Common myeloid progenitor, CD34-positive (primary cell): ENCODE measurements around the gene MCUR1.
"Not testable (repeated sequence)": the region's sequence is repeated elsewhere in the genome, so short reads cannot be mapped to it uniquely, and the experiment has no call there.

Source experiments
- CTCF ChIA-PET: fragments of 350-600 bp; sonication (Branson Sonifier 250); formaldehyde crosslinking; loops from one replicate; lab custom pipeline; 2021; ENCODE audit warnings: antibody characterized with exemption; lab: Charles Lee
- POLR2A ChIA-PET: fragments of 350-600 bp; sonication (Branson Sonifier 250); formaldehyde crosslinking; loops from one replicate; lab custom pipeline; 2021; ENCODE audit warnings: antibody characterized with exemption; lab: Charles Lee
- DNase-seq, 3 donors: peaks; one replicate each; pipeline versions ENCODE4 v3.0.0 to v3.0.0-alpha.2; 2013
- H3K27ac ChIP-seq, 2 experiments: 1 replicate in 1 of 2; 2 replicates in 1 of 2; pipeline ENCODE4 v1.7.0; 2013; ENCODE audit warnings: inconsistent platforms in 2 of 2, low read length in 2 of 2, mild to moderate bottlenecking in 2 of 2, low read depth in 1 of 2, moderate library complexity in 1 of 2; ENCODE audit not compliant: severe bottlenecking in 2 of 2, insufficient read depth in 1 of 2, poor library complexity in 1 of 2
- H3K27me3 ChIP-seq, 5 experiments: replicated peaks in 2 of 5; 1 replicate in 3 of 5; 2 replicates in 2 of 5; pipeline versions ENCODE4 v1.6.1 to v1.7.0; 2013; ENCODE audit warnings: low read length in 4 of 5, mild to moderate bottlenecking in 2 of 5, moderate library complexity in 2 of 5, inconsistent platforms in 1 of 5; ENCODE audit not compliant: insufficient read depth in 5 of 5, control insufficient read depth in 4 of 5
- H3K36me3 ChIP-seq, 4 experiments: 1 replicate in 2 of 4; 2 replicates in 2 of 4; pipeline versions ENCODE4 v1.6.1 to v1.7.0; 2013; ENCODE audit warnings: low read length in 3 of 4, control low read depth in 1 of 4, mild to moderate bottlenecking in 1 of 4; ENCODE audit not compliant: control insufficient read depth in 4 of 4, insufficient read depth in 4 of 4
- H3K4me1 ChIP-seq, 4 experiments: 1 replicate in 3 of 4; 2 replicates in 1 of 4; pipeline versions ENCODE4 v1.6.1 to v1.7.1; 2013; ENCODE audit warnings: low read length in 3 of 4, mild to moderate bottlenecking in 3 of 4, control low read depth in 1 of 4, inconsistent platforms in 1 of 4, moderate library complexity in 1 of 4; ENCODE audit not compliant: control insufficient read depth in 4 of 4, insufficient read depth in 4 of 4; ENCODE audit errors: control extremely low read depth in 1 of 4
- H3K4me3 ChIP-seq, 7 experiments: 1 replicate in 4 of 7; 2 replicates in 3 of 7; pipeline versions ENCODE4 v1.5.1 to v1.7.0; 2013; ENCODE audit warnings: mild to moderate bottlenecking in 7 of 7, low read length in 6 of 7, moderate library complexity in 6 of 7, inconsistent platforms in 2 of 7, low read depth in 2 of 7, control low read depth in 1 of 7; ENCODE audit not compliant: insufficient read depth in 4 of 7, control insufficient read depth in 1 of 7; ENCODE audit errors: extremely low read depth in 1 of 7
- H3K9me3 ChIP-seq, 5 experiments: 1 replicate in 4 of 5; 2 replicates in 1 of 5; pipeline versions ENCODE4 v1.6.1 to v1.7.1; 2013; ENCODE audit warnings: low read length in 4 of 5, mild to moderate bottlenecking in 2 of 5, inconsistent platforms in 1 of 5, low read depth in 1 of 5, moderate library complexity in 1 of 5; ENCODE audit not compliant: control insufficient read depth in 4 of 5, insufficient read depth in 2 of 5; ENCODE audit errors: control extremely low read depth in 1 of 5
- WGBS: methylation state at CpG from one replicate; pipeline ENCODE4 v1.1.5; 2013; ENCODE audit not compliant: insufficient coverage; 5-methylcytosine and 5-hydroxymethylcytosine counted together

Gene MCUR1

DNA sequence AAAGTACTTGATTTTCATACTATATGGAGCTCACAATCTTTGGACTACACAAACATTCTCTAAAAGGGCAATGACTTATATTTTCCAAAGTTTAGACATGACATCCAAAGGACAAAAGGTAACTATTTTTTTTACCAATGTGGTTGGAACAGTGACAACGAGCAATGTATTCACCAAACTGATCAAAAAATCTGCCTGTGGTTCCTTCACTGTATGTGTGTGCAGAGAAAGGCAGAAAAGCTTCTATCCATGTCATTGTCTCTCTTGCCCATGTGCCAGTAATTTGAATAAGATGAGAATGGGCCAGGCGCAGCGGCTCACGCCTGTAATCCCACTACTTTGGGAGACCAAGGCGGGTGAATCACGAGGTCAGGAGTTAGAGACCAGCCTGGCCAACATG lies 25.5 kb downstream of the MCUR1 start:
- H3K9me3 ChIP-seq = no peaks in the 10 kb centered on the region
- no peaks in the 10 kb centered on the region for H3K27me3 ChIP-seq
- ChIA-PET POLR2A (no interaction called here), CTCF (interaction anchor here (0.9 kb wide), 1 partner anchor 213 kb away, joined by 3 read pairs; no protein-coding TSS in a partner anchor)
- no peak overlapping the region for H3K27ac ChIP-seq
- H3K36me3 ChIP-seq = peaks cover 7 to 36% (median 22%) of the 10 kb centered on the region in 4 experiments
- no peak overlapping the region for H3K4me3 ChIP-seq
- peaks cover 0 to 4% (median 0%) of the 10 kb centered on the region in 4 experiments for H3K4me1 ChIP-seq
- WGBS = 90% methylated on average over 1 of the region's 6 CpGs
- DNase-seq = no peak

DNA sequence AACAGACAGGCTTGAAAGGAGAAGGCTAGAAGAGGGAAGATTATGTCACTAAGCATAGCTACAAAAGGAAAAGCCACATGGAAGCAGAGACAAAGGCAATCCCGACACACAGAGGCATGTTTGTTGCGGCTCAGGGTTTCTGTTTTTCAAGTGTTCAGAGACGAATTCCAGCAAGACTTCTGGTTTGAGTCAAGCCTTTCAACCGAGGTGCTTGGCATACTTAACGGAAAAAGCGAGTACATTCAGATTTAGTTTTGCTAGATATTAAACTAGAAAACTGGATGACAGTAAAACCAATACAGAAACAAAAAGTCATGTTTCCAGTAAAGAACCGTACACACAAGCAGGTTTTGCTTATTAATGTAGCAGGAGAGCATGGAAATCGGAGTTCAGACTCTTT lies 27.2 kb downstream of the MCUR1 start:
- ChIA-PET POLR2A (no interaction called here), CTCF (no interaction called here)
- Histone ChIP-seq H3K4me3 (no peak overlapping the region), H3K27me3 (no peaks in the 10 kb centered on the region), H3K9me3 (no peaks in the 10 kb centered on the region), H3K36me3 (peaks cover 3 to 27% (median 17%) of the 10 kb centered on the region in 4 experiments), H3K27ac (no peak overlapping the region), H3K4me1 (peaks cover 0 to 2% (median 0%) of the 10 kb centered on the region in 4 experiments)
- DNase-seq = no peak
- WGBS = 97% methylated on average over 6 of the region's 8 CpGs

DNA sequence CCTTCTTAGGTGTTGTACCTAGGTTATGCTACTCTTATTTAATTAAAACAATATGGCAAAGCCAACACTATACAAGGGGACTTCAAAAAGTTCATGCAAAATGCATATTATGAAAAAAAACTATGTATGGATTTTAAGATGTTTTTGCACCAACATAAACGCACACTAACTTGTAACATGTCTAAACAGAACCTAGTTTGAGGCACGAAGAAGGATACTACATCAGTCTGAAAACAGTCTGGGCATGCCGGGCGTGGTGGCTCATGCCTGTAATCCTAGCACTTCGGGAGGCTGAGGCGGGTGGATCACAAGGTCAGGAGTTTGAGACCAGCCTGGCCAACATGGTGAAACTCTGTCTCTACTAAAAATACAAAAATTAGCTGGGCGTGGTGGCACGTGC lies 34.2 kb downstream of the MCUR1 start:
- DNase-seq, H3K4me1 ChIP-seq, H3K36me3 ChIP-seq, H3K9me3 ChIP-seq, H3K4me3 ChIP-seq, POLR2A ChIA-PET, H3K27ac ChIP-seq, H3K27me3 ChIP-seq: not testable (repeated sequence)
- WGBS = 100% methylated on average over 3 of the region's 8 CpGs
- CTCF ChIA-PET = interaction anchor here (1.2 kb wide), 1 partner anchor 14 kb away, joined by 3 read pairs; no protein-coding TSS in a partner anchor

DNA sequence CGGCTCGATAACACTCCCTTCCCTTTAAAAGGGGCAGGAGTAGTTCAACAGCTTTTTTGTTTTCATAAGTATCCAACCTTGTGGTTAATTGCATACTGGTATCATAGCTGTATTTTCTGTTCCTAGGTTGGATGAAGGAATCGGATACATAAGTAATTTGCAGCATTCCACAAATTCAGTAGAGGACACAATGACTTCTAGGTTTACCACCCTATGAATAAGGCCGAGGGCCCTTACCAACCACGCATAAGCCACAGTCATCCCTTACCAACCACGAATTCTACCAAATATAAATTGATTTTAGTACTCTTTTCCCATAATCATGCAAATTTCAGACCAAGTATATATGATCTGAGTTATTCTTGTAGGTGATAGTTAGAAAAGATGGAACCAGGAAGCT lies 36.3 kb downstream of the MCUR1 start:
- WGBS = 100% methylated on average over 2 of the region's 6 CpGs
- no peak for DNase-seq
- no peaks in the 10 kb centered on the region for H3K27me3 ChIP-seq
- H3K36me3 ChIP-seq = peaks cover 0 to 3% (median under 1%) of the 10 kb centered on the region in 4 experiments
- H3K4me1 ChIP-seq = no peaks in the 10 kb centered on the region
- no peaks in the 10 kb centered on the region for H3K9me3 ChIP-seq
- H3K27ac ChIP-seq = no peak overlapping the region
- no peak overlapping the region for H3K4me3 ChIP-seq
- CTCF ChIA-PET = interaction anchor here (1.2 kb wide), 1 partner anchor 17 kb away, joined by 3 read pairs; no protein-coding TSS in a partner anchor
- POLR2A ChIA-PET = interaction anchor here (0.6 kb wide), 1 partner anchor 96 kb away, joined by 5 read pairs; no protein-coding TSS in a partner anchor

DNA sequence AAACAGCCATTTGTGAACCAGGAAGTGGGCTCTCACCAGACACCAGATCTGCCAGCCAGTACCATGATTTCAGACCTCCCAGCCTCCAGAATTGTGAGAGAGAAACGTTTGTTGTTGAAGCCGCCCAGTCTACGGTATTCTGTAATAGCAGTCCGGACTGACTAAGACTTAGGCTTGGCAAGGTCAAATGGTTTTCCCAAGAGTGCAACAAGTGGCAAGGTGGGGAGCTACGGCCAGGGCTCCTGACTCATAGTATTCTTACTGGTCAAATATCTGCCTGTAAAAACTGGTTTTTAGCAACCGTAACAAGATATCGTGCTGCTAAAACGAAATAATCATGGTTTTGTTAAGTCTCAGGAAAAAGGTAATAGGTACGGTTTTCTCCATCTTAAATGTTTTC lies 37.8 kb downstream of the MCUR1 start:
- 92% methylated on average over 9 of the region's 9 CpGs for WGBS
- H3K4me1 ChIP-seq = no peaks in the 10 kb centered on the region
- no peak overlapping the region for H3K4me3 ChIP-seq
- H3K27me3 ChIP-seq = no peaks in the 10 kb centered on the region
- CTCF ChIA-PET = no interaction called here
- no peak for DNase-seq
- H3K27ac ChIP-seq = no peak overlapping the region
- H3K9me3 ChIP-seq = no peaks in the 10 kb centered on the region
- POLR2A ChIA-PET = no interaction called here
- H3K36me3 ChIP-seq = no peaks in the 10 kb centered on the region

DNA sequence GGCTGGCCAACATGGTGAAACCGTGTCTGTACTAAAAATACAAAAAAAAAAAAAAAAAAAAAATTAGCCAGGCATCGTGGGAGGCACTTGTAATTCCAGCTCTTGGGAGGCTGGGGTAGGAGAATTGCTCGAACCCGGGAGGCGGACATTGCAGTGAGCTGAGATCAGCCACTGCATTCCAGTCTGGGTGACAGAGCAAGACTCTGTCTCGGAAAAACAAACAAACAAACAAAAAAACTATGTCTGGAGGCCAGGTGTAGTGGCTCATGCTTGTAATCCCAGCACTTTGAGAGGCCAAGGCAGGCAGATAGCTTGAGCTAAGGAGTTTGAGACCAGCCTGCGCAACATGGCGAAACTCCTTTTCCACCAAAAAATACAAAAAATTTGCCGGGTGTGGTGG lies 38.9 kb downstream of the MCUR1 start:
- CTCF ChIA-PET = interaction anchor here (1.0 kb wide), 1 partner anchor 12 kb away, joined by 3 read pairs; no protein-coding TSS in a partner anchor
- POLR2A ChIA-PET = interaction anchor here (0.6 kb wide), 1 partner anchor 20 kb away, joined by 3 read pairs; no protein-coding TSS in a partner anchor

DNA sequence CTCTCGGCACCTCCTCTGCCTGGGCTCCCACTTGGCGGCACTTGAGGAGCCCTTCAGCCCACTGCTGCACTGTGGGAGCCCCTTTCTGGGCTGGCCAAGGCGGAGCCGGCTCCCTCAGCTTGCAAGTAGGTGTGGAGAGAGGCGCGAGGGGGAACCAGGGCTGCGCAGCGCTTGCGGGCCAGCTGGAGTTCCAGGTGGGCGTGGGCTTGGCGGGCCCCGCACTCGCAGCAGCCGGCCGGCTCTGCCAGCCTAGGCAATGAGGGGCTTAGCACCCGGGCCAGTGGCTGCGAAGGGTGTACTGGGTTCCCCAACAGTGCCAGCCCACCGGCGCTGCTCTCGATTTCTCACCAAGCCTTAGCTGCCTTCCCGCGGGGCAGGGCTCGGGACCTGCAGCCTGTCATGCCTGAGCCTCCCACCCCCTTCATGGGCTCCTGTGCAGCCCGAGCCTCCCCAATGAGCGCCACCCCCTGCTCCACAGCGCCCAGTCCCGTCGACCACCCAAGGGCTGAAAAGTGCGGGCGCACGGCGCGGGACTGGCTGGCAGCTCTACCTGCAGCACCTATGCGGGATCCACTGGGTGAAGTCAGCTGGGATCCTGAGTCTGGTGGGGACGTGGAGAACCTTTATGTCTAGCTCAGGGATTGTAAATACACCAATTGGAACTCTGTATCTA lies 41.9 kb downstream of the MCUR1 start:
- H3K27me3 ChIP-seq, H3K4me1 ChIP-seq, H3K4me3 ChIP-seq, H3K36me3 ChIP-seq, H3K9me3 ChIP-seq, H3K27ac ChIP-seq, DNase-seq, POLR2A ChIA-PET: not testable (repeated sequence)
- 94% methylated on average over 33 of the region's 35 CpGs for WGBS
- CTCF ChIA-PET = interaction anchor here (1.3 to 1.5 kb wide), 3 partner anchors 10 to 22 kb away, joined by 3 to 7 read pairs (median 4); no protein-coding TSS in a partner anchor

More for the DNA sequence above, 38.9 kb downstream of the MCUR1 start:
- H3K27ac ChIP-seq, H3K4me1 ChIP-seq, H3K4me3 ChIP-seq, H3K36me3 ChIP-seq, H3K27me3 ChIP-seq, H3K9me3 ChIP-seq, DNase-seq: not testable (repeated sequence)
- 100% methylated on average over 3 of the region's 9 CpGs for WGBS
